Suprapubic skin (tissue), 4 donors: ENCODE measurements around the gene PTTG1IP.

ENCODE experiments used
- EP300 ChIP-seq: sonication (generic); formaldehyde crosslinking; IDR thresholded peaks from one replicate; pipeline ENCODE4 v1.6.1; 2017; ENCODE audit warnings: antibody characterized with exemption
- POLR2A ChIP-seq, 2 donors: fragments of 450-650 bp; IDR thresholded peaks; one replicate each; pipeline ENCODE4 v1.6.1; 2017; ENCODE audit warnings: antibody characterized with exemption in 2 of 2, mild to moderate bottlenecking in 2 of 2, moderate library complexity in 2 of 2
- POLR2AphosphoS5 ChIP-seq, 3 donors: sonication (generic); formaldehyde crosslinking; IDR thresholded peaks; one replicate each; pipeline ENCODE4 v1.6.1; 2017; ENCODE audit warnings: antibody characterized with exemption in 3 of 3
- TF ChIP-seq, protein P1 (sequence below), 2 donors: fragments of 200-600 bp in 1 of 2; fragments of 450-650 bp in 1 of 2; sonication (generic) in 1 of 2; IDR thresholded peaks; one replicate each; pipeline ENCODE4 v1.5.1; 2016 to 2019; ENCODE audit warnings: antibody characterized with exemption in 2 of 2, mild to moderate bottlenecking in 1 of 2, moderate library complexity in 1 of 2

DNA sequence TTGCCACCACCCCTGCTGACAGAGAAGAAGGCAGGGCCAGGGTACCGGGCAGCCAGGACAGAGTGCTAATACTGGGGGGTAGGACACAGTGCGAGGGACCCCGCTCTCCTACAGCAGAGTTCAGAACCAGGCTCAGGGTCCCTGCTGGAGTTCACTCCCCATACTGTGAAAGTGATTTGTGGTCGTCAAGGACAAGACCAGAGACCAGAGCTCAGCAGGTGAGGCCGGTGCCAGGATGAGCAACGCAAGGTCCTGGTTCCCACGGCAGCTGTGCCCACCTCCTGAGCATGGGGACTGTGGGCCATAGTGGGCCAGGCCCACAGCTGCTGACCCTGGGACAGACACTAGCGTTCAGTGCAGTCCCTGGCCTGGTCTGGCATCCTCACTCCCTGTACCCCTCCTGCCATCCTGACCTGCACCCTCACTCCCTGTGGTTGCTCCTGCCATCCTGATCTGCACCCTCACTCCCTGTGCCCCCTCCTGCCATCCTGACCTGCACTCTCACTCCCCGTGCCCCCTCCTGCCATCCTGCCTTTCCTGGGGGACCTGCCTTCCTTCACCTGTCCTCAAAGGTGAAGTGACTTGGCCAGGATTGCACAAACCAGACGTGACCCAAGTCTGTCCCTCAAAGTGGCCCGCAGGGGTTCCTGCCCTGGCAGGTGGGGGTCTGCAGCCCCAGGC lies 13.8 kb upstream of the PTTG1IP start:
- TF ChIP-seq, protein P1, sequence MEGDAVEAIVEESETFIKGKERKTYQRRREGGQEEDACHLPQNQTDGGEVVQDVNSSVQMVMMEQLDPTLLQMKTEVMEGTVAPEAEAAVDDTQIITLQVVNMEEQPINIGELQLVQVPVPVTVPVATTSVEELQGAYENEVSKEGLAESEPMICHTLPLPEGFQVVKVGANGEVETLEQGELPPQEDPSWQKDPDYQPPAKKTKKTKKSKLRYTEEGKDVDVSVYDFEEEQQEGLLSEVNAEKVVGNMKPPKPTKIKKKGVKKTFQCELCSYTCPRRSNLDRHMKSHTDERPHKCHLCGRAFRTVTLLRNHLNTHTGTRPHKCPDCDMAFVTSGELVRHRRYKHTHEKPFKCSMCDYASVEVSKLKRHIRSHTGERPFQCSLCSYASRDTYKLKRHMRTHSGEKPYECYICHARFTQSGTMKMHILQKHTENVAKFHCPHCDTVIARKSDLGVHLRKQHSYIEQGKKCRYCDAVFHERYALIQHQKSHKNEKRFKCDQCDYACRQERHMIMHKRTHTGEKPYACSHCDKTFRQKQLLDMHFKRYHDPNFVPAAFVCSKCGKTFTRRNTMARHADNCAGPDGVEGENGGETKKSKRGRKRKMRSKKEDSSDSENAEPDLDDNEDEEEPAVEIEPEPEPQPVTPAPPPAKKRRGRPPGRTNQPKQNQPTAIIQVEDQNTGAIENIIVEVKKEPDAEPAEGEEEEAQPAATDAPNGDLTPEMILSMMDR (IDR thresholded peaks at IDR 0.05), result no peak
- TF ChIP-seq POLR2A (IDR thresholded peaks at IDR 0.05) (no peak), EP300 (no peak), POLR2AphosphoS5 (IDR thresholded peaks at IDR 0.05) (no peak)
